ENCODE data around the gene SLC43A2.

The SLC43A2 gene

DNA sequence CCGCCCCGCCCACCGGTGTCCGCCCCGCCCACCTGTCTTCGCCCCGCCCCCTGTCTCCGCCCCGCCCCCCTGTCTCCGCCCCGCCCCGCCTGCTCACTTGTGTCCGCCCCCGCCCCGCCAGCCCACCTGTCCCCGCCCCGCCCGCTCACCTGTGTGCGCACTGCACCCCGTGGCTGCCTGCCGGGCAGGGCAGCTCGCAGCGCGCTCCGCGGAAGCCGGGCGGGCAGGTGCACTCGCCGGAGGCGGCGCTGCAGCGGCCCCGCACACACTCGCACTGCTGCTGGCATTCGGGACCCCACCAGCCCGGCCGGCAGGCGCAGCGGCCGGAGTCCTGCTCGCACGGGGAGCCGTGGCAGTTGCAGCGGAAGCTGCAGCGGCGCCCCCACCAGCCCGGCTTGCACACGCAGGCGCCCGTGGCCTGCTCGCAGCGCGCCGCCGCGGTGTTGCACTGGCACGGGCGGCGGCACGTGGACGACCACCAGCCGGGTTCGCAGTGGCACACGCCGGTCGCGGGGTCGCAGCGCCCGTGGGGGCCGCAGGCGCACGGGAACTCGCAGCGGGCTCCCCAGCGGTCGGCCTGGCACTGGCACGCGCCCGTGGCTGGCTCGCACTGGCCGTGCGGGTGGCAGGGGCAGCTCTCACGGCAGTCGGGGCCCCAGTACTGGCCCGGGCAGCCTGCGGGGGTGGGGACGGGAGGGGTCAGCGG is 14.8 kb upstream of the SLC43A2 start:
- DNase-seq, result no peak

DNA sequence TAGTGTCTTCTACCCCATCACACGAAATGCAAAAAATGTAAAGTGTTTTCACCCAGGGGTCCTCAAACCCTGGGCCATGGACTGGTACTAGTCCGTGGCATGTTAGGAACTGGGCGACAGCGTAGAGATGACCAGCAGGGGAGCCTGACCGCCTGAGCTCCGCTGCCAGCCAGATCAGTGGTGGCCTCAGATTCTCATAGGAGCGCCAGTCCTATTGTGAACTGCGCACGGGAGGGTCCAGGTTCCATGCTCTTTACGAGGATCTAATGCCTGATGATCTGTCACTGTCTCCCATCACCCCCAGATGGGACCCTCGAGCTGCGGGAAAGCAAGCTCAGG is 12.4 kb upstream of the SLC43A2 start:
- no peak for DNase-seq

DNA sequence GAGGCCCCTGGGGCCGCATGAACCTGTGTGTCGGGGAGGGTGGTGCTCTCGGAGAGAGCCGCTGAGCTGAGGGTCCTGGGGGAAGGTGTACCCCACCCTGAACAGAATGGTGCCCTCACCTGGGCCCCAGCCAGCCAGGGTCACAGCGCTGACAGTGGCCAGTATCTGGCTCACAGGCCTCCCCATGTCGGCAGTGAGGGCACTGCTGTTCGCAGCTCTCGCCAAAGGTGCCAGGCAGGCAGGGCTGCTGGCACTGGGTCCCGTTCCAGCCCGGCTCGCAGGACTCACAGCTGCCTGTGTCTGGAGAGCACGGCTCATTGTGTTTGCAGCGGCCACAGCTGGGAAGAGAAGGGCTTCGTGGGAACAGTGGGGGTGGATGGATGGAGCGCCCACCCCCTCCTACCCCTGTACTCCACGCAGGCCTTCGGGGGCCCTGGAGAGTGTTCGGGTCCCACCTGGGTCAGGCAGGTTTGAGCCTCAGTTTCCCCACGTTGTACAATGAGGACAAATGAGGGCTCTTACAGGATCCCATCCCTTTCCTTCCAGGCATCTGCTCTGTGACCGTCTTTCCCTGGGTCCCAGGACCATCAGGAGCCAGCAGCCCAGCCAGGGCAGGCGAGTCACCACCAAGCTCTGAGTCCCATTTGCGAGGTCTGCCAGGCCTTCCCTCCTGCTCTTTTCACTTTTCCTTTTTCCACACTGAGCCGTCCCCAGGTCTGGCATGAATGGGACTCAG is 11.9 kb upstream of the SLC43A2 start:
- no peak for DNase-seq

DNA sequence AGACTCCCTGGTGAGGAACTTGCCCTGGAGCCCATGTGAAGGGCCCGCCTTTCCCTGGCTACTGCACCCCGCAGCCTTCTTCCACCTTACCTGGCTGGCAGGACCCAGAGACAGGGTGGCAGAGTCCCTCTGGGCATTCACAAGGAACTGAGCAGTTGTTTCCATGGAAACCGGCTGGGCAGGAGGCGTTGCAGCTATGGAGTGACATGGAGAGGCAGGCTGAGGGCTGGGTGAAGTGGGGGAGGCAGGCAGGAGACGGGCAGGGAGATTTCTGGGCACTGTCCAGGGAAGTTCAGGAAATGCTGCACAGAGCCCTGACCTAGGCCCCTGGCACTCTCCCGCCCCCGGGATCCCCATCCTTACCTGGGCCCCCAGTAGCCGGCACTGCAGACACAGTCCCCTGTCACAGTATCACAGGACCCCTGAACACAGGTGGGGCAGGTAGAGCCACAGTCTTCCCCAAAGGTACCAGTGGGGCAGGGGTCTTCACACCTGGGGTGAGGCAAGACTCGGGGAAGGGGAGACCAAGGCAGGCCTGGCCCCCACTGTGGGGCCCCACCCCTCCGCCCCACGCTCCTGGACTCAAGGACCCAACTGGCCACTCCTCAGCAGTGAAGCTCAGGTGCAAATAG is 11.0 kb upstream of the SLC43A2 start:
- DNase-seq, result no peak

DNA sequence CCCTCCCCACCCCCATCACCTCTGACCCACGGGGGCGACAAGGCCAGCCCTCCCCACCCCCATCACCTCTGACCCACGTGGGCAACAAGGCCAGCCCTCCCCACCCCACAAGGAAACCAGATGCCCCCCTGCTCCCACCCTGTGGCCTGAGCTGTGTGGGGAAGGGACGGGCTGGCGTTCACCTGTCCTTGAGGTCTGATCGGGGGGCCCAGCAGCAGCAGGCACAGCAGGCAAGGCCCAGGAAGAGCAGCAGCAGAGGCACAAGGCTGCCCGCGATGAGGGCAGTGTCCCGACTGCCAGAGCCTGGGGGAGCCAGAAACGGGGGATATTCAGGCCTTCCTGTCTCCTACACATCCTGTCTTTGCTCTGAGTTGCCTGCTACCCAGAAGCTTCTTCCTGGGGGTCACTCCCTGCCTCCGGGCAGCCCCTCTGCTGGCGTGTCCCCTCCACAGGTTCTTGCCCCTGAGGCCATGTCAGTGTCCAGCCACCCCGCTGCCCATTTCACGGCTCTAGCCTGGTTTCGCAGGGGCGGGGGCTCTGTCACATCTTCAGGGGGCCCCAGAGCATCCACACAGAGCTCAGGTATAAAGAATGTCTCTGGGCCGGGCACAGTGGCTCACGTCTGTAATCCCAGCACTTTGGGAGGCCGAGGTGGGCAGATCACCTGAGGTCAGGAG is 10.1 kb upstream of the SLC43A2 start:
- DNase-seq, result no peak

DNA sequence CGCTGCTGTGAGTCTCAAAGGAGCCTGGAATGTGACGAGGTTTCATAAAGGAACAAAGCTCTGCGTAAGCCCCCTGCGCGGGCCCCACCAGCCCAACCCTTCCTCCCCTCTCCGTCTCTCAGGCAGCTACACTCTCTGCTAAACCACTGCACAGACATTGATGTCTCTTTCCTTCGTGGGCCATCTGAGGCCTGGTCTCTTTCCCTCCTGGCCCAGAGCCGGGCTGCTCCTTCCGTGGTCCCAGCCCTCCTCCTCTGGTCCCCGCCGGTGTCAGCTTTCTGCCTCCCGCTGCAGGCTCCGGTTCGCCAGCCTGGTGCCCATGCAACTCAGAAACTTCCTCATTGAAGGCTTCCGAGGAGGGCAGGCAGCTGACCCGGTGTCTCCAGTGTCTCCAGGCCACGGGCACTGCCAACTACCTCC is 9.5 kb upstream of the SLC43A2 start:
- DNase-seq, result no peak

DNA sequence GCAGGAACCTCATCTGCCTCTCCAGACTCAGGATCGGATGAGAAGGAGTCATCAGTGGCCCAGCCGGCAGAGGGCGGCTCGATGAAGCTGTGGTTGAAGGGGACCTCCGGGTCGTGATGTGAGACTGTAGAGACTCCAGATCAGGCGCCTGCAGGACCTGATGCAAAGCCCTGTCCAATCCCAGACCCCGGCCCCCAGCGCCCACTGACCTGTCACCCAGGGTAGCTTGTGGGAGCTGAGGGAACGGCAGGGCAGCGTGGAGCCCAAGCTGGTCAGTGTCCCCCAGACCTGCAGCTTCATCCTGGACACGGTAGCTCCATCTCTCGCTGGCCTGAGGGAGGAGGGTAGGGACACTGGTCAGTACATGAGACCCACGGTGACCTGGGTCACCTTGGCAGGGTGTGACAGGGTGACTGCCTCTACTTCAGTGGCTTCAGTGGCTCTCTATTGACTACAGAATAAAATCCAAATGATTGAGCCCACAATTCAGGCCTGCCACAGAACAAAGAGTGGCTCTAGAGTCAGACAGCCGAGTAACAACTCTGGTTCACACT is 8.2 kb upstream of the SLC43A2 start:
- no peak for DNase-seq

DNA sequence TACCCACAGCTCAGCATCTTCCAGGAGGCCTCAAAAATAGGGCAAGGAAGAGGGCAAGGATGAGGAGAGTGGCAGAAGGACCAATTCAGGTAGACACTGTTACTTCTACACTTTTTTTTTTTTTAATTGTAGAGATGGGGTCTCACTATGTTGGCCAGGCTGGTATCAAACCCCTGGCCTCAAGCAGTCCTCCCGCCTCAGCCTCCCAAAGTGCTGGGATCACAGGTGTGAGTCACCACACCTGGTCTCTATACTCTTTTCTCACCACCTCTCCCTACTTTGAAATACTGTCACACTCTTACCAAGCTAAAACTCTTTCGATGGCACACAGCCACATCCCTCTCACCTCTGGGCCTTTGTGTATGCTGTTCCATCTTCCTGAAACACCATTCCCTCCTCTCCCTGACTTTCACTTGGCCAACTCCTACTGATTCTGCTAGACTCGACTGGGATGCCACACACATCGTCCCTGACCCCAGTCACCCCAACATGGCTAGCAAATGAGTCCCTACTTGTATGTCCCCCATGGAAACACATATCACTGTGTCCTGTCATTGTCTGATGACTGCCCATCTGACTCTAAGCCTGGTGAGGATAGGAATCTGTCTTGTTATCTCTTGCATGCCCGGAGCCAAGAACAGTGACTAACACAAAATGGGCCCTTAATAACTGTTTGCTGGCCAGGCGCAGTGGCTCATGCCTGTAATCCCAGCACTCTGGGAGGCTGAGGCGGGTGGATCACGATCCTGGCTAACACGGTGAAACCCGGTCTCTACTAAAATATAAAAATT is 7.2 kb upstream of the SLC43A2 start:
- DNase-seq, result no peak

DNA sequence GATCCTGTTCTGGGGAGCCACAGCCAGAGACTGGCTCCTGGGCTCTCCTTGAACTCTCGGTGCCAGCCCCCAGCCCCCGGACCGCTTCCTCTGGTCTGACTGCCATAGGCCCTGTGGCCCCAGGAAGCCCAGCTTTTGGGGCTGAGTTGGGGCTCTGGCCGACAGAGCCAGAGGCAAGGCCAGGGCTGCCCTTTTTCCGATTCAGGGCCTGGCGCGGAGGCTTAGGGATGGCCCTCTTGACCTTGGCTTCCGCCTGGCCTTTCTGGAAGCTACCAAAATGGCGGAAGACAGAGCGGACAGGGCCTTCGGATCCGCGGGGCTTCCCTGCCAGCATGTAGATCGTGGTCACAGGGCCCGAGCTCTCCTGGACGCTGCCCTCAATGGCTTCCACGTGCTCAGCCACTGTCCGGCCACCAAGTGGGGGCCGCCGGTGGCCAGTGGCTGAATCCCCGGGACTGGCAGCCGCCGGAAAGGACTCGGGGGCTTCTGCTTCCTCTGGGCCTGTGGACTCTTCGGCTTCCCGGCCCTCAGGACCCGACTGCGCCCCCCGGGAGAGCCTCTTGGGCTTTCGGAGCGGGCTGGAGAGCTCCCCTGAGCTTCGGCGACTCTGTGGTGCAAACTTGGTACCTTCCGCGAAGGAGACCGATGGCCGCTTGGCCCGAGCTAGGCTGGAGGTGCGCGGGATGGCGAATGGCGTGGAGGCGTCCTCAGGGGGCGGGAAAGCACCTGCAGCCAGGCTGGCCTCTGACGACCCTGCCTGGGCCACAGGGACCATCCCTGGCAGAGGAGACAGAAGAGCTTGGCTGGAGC is 6.4 kb upstream of the SLC43A2 start:
- DNase-seq, result no peak

DNA sequence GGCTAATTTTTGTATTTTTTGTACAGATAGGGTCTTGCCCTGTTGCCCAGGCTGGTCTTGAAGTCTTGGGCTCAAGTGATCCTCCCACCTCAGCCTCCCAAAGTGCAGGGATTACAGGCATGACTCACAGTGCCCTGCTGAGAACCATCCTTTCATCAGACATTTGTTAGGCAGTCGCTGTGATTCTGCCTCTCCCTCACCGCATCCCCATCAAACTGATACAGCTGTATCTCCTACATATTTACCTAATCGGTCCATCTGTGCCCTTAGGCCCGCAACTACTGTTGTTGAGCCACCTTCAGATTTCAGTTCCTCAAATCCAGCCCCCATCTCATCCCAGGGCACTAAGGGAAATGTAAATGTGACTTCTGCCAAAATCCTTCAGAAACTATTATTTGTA is 2.0 kb upstream of the SLC43A2 start:
- DNase-seq, result no peak

DNA sequence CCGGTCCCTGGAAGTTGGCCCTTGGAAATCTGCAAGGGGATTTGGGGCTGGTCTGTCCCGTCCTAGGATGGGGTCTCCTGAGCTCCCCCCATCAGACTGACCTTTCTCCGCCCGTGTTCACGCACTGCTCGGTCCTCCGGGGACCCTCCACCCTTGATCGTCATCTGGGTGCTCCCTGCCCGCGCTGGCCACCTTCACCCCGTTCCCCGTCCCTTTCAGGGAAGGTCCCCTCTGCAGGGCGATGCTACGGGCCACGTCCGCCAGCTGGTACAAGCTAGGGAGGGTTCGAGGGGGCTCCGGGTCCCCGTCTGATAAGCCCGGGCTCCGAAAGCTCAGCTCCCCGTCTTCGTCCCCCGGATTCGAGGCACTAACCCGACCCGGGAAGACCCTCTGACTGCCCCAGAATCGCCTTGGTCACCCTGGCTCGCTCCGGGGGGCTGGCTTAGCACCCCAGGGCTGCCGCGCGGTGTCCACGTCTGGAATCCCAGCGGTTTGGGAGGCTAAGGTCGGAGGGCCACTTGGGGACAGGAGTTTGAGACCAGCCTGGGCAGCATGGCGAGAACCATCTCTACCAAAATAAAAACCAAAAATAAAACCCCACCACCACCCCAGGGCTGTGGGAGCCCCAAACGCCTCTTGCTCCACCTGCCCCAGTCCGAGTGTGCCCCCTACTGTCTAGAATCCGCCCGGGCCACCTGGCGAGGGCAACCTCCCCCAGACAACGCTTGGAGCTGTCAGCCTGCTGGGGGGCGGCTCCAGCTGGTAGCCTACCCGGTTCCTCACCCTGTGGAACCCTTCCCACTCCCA is 1.1 kb upstream of the SLC43A2 start:
- no peak for DNase-seq

DNA sequence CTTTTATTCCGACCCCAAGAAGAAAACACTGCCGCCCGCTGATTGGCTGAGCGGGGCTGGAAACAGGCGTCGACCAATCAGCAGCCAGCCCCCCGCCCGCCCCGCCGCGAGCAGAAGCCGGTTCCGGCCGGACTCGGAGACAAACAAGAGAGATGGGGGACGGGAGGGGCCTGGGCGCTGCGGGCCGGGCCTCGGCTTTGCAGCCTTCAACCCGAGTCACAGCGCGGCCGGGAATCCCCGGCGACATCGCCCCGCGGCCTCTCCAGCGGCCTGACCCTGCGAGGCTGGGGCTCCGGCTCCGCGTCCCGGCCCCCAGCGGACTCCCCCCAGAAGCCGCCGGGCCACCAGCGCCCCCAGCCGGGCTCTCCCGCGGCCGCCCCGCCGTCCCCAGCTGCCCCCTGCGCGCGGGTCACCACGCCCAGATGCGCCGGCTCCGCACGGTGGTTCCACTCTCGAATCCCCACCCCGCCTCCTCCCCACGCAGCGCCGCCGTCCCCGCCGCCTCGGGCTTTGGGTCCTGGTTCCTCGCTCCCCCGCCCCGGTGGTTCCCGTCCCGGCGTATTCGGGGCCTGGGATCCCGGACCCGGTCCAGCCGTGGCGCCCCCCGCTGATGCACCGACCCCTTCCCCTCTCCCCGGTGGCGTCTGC is 346 bp upstream of the SLC43A2 start:
- DNase-seq, result peak; percentile 37

DNA sequence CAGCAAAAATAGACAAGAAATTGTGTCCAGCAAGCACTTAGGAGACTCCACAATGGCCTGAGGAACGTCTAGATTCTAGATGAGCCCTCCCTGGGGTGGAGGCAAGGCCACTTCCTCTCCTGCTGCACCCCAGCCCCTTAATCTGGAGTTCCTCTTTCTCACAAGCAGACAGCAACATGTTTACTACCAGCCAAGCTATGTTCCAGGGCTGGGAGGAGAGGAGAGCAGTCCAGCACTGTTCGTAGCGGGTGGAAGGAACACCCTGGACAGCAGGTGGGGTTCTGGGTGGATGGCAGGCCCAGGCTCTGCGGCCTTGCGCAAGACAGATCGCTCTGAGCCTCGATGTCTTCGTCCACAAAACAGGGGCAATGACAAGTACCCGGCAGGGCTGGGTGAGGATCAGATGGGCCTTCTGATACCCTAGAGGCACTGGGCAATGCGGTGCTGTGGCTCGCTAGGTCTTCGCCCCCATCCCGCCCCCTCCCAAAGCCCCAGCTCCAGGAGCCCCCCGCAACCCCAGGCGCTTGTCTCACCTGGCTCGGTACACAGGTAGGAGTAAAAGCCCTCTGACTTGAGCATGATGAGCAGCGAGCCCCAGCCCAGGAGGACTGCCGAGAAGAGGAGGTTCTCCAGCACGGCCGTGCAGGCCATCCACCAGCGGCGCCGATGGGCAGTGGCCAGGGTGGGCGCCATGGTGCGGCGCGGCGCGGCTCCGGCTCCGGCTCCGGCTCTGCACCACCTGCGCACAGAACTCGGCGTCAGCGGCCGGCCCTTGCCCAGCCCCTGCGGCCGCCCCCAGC is 1.3 kb downstream of the SLC43A2 start:
- no peak for DNase-seq

DNA sequence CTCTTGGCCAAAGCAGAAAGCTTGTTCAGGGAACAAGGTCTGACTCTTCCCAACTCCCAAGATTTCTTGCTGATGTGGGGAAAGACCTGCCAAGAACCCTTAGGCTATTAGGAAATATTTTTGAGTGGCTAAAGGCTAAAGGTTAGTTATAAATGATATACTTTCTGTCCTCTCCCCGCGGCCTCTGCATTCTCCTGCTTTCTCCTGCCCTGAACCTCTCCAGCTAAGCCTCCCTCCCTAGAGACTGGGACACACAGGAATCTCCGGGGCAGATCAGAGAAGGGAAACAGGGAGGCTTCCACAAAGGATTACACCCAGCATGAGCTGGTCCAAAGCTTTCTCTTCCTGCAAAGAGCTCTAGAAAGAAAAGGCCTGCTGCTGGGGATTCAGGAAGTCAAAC is 2.3 kb downstream of the SLC43A2 start:
- no peak for DNase-seq

DNA sequence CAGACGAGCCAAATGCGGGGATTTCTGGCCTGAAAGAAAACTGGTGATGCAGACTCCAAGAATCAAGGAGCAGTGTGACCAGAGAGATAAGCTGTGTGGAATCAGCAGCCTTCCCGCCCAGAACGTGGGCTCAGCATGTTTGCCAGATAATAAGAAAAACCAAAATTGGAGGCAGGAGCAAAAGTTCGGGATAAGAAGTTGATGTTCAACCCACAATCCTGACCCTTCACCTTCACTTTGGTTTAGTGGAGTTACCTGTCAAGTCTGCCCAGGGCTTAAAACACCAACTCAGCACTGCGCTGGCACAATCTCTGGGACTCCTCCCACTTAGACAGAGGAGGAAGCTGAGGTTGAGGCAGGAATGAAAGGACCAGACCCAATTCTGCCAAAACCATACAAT is 3.1 kb downstream of the SLC43A2 start:
- DNase-seq, result no peak

DNA sequence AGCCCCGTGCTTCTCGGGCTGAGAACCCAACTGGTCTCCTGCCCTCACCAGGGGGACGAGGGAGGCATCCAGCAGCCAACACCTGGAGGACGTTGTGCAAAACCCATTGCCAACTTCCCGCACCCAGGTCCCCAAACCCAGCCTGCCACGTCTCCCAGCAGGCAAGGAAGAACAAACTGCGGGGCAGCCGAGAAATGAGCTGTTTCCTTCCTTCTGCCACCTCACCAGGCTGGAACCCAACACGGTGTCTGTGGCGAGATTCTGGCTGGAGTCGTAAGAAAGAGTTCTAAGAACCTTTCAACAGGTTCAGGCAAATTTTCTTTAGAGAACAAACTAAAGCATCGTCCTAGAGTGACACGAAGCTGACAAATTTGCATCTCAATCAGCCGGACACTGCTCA is 3.6 kb downstream of the SLC43A2 start:
- no peak for DNase-seq

DNA sequence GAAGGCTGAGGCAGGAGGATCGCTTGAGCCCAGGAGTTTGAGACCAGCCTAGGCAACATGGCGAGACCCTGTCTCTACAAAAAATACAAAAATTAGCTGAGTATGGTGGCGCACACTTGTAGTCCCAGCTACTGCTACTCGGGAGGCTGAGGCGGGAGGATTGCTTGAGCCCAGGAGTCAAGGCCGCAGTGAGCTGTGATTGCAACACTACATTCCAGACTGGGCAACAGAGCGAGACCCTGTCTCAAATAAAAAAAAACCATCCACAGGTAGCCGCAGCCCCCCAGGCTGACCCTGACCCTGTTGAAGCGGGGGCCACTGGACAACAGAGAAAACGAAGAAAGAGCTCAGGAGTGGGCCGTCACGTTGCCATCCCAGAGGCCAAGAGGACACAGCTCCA is 4.0 kb downstream of the SLC43A2 start:
- DNase-seq, result no peak

DNA sequence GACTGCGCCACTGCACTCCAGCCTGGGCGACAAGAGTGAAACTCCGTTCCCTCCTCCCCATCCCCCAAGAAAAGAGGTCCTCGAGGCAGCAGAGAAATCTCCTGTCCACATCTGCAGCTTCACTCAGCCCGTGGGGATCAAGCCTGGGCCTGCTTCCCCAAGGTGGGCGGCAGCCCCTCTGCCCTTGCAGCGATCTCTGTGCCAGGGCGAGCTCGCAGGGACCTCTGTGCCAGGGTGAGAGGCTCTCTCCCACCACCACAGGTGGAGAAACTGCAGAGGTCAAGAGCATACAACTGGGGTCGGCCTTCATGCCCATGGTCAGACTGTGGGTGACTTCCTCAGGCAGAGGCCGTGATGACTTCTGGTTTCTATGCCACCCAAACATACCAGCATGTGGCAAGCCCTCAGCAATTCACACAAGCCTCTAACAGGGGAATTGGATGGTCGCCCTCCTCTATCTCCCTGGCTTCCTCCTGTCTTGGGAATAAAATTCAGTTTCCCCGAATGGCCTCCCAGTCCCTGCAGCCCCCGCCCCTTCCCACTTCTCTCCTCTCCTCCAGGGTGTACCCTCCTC is 5.5 kb downstream of the SLC43A2 start:
- DNase-seq, result no peak

Data from GOT3 (cell line).